ENCODE results near the gene RAD1.

RAD1 gene

DNA sequence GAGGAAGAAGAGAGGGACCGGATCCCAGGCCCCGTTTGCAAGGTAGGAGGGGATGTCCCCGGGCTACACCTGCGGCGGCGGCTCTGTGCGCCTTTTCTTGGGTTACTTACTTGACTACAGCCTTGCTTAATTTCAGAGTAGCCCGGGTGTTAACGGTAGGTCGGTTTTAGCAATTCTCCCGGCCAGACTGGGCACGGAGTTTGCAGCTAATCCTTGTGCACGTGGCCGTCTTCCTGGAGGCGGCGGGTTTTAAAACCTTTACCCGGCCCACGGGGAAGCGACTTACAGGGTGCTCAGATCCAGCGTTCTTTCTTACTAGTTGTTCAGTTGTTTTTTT, 520 bp upstream of the RAD1 start:
- no peak for DNase-seq

DNA sequence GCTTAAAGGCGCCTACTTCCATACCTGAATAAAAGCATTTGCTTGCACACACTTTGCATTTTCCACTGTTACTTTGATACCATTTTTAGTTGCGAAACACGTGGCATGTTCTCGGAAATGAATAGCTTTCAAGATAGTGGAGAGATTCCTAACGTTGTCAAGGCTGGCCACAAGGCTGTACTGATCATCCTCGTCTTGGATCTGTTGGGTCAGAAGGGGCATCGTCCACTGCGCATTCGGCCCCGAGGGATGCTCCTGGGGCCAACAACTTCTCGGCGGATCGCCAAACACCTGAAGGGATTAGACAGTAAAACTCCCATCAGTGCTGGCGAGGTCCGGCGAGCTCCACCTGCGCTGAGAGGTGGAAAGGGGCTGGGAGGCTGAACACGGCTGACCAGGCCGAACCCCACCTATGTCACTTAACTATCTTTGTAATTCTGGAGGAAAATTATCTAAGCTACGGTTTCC, 599 bp downstream of the RAD1 start:
- DNase-seq: peak; percentile 46

DNA sequence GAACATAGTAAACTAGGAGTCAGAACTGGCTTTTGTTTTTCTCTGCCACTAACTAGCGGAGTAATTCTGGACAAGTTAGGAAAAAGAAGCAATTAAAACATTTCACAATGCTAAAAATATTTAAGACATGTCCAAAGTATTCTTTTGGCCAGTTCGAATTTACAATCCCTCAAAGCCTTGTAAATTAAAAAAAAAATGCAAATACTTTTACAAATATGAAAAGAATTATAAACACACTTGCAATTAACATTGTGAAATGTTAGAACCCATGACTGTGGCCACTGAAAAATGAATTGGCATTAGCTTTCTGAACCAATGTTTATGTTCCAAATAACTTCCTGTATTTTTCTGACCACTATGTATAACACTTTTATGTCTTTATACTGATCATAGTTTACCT, 2.2 kb downstream of the RAD1 start:
- peak; percentile 75 for DNase-seq

DNA sequence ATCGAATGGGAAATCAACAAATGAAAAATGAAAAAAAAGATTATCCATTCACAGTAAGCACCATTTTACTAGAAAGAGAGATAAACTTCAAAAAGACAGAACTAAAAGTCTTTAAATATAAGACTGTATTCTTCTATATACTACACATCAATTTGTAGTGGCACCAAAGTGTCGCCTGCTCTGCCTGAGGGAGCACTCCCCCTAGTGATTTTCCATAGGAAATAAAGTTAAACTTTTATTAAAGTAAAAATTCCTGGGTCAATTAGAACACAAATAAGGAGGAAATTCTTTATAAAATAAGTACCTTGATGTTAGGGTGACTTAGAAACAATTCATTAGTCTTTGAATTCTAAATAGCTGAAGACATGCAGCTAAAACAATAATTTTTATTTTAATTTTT, 9.7 kb downstream of the RAD1 start:
- DNase-seq: no peak

DNA sequence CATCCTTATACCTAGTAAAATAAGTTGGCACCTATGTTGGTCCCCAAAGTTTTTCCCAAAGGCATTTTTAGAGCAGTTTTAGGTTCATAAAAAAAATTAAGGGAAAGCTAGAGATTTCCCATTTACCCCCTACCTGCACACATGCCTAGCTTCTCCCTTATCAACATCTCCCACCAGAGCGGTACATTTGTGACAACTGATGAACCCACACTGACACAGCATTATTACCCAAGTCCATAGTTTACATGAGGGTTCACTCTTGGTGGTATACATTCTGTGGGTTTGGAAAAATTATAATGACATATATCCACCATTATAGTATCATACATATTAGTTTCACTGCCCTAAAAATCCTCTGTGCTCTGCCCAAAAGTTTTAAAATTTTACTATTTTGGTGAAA, 12.0 kb downstream of the RAD1 start:
- DNase-seq: no peak

DNA sequence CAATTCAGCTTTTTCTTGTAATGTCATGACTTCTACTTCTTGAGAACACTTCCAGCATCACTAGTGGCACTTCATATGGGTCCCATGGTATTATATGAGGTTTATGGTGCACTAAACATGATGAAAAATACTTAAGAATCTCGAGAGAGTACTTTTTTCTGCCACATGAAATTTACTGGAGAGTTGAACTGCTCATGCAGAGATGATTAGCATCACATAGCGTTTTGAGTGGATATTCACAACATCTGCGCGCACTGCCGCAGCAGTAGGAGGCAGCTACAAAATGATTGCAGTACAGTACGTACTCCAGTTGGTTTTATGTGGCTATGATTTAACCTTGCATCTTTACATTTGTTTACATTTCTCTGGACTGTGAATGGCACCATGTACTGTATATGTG, 14.7 kb downstream of the RAD1 start:
- DNase-seq: no peak

DNA sequence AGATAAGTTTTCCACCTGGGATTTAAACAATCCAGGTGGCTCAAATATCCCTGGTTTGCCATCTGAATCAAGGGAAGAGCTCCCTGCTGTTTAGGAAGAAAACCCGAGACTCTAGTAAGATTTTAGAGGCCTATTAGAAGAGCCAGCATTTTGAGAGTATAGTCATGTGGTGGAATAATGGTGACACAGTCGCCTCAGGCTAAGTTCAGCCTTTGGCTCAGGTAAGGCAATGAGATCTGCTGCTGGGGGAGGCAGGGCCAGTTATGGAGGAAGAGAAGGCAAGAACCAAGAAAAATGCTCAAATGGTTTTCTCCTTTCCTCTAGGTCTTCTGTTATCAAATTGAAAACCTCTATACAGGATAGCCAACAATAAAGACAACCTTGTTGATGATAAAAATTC, 16.2 kb downstream of the RAD1 start:
- DNase-seq: no peak

DNA sequence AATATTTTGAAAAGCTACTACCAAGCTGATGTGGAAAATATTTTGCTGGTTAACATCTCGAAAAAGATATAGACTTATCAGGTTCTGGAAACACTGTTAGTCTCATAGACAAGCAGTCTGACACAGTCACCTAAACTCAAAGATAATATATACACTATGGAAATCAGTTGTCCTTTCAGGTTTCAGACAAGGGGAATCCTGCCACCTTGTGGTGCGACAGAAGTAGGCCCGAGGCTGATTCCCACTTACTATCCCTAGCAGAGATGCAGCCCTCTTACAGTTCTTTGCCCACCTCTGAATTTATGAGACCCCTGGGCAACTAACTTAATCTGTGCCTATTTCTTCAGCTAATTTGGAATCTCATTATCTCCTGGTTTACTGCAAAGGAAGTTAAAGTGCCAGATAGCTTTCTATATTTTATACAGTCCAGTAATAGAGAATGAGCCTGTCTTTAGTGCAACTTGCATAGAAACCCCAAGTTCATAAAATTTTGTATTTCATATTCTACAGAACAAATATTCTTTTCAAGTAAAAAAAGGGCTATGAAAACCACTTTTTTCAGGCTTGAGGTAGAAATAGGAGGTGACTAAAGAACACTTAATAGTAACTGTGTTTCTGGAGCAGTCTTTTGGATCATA, 16.9 kb downstream of the RAD1 start:
- peak; percentile 75 for DNase-seq

DNA sequence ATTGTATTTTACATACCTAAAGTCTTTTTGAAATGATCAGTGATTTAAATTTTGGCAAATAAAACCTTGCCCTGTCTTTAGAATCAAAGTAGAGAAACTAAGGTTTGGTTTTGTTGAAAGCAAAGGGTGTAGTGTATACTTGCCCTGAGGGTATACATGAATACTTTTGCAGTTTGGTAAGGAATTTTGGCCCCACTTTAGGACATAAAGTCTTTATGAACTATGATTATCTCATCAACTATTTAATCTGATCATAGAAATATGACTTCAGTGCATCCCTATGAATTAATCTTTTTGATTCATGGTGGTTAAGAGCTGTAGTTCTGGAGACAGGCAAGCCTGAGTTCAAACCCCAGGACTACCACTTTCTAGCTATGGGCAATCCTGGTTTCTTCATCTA, 17.7 kb downstream of the RAD1 start:
- peak; percentile 69 for DNase-seq

DNA sequence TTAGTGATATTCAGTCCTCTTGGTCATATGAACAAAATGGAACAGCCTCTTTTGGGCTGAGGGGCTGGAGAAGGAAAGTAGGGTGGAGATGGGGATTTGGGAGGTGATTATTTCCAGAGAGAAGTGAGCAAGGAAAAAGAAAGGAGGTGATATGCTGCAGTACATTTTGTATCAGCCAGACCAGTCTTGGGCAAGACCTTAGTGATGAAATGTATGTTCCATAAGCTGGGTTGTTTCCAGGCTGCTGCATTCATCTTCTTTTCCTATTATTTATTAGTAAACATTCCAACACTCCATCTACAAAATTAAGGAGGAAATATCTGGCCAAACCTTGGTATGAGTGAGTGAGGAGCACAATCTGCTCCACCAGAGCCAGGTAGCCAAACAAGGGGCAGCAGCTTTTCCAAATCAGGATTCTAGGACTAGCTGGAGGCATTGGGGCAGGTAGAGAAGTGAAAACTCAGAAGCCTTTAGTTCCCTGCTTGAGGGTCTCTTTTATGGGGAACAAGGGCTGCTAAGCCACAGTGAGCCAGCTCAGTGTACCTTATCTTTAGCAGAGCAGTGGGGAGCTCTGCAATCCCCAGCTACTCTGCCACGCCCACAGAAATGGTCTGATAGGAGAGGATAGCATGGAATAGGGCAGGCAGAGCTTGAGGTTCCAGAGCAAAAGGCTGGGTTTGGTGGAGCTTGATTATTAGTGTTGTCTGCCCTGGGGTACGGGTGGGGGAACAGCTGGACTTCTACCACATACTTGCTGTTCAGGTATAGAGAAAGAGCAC, 19.5 kb downstream of the RAD1 start:
- no peak for DNase-seq

DNA sequence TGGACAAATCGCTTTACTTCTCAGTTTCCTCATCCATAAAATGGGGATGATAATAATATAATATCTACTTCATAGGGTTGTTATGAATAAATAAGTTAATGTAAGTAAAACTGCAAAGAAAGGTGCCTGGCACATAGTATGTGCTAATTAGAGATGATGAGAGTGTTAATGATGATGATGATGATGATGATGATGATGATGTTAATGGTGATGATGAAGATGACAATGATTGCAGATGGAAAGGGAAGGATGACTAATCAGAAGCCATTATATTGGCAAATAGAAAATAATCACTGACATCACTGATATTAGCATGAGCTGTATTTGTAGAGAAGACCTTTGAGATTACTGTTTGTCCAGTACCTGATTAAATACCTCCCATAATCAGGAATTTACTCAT, 20.6 kb downstream of the RAD1 start:
- no peak for DNase-seq

DNA sequence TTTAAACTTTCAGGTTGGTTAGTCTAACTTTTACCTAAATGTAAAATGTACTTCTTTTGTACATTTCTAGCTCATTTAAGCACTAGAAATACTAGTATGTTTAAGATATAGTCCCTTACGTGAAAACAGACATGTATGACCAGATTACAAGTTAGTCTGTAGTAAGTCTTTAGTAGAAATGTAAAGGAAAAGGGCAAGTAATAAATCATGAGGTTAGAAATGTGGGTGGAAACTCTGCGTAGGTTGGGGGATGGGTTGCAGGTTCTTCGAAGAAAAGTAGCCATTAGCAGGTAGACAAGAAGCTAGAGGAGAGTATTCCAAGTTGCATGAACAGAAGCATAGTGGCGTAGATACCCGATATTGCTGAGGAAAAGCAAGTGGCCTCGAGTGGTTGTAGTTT, 22.9 kb downstream of the RAD1 start:
- no peak for DNase-seq

DNA sequence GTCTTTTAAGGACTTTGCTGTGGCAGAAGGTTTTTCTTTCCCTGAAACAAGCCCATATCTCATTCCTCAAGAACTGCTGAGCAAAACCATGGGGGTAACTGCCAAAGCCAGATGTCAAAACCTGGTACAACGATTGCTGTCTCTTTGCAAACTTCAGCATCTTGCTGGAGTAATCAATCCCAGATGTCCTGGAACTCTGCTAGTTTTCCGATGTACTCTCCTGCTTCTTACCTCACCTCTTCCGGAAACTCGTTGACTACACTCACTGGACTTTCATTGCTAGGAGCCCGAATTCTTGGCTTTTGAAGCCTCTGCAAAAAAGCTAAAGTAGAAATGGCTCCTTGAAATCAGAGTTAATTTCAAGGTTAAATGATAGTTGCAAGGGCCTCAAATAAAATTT, 23.3 kb downstream of the RAD1 start:
- peak; percentile 81 for DNase-seq

DNA sequence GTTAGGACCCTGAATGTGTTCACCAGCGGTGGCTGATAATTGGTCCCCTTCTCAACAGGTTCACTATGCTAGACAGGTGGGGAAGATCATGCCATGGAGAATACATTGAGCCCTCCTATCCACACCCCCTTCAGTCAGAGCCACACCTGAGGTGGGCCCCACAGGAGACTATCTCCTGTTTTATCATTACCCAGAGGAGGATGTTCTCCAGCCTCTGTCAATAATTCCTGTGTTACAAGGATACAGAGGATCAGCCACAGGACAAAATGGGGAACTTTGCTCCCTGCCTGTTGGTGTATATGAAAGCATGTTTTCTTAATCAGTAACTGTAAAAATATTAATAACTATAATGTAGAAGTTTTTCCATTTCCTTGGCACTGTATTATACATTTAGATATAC, 25.9 kb downstream of the RAD1 start:
- DNase-seq: no peak

DNA sequence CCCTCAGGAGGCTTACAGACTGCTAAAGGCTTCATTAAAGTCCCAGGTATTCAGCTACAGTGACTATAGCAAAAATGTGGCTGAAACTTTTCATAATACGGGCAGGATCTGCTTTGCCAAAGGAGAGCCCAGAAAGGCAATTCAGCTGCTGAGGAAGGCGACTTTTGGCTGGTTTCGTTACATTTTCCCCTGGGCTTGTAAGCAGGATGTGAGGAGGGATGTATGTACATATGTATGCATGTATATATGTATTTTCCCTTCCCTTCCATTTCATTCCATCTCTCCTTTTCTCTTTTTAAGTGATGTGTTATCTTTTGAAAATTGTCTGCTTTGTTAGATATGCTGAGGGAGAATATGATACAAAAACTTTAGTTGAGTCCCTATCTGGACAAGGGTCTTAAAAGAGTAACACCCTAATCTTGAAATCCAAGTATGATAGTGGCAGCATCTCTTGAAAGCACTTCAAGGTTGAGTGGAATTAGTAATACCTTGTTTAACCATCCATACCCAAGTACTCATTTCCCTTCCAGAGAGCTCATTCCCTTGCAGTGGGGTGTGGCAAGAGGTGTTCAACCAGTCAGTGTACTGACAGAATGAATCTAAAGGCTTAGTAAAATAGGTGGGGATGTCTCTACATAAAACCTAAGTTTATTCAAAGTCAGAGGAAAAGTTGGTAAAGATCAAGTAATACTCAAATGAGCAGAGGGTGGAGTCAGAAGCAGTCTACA, 28.7 kb downstream of the RAD1 start:
- DNase-seq: no peak

DNA sequence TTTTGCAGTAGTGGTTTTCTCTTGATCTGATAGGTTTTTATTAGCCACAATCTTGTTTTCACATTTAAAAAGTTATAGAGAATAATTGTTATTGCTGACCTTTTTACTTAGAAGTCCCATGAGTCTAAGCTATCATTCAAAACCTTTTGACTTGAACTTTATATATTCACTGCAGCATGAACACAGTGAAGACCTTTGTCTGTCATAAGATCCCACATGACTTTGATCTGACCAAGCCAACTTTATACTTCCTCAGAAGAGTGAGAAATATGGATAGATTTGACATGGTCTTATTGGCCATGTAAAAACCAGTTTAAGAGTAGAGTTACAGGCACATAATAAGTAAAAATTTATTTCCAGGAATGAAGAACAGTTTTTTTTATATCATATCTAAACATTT, 34.1 kb downstream of the RAD1 start:
- DNase-seq: no peak

DNA sequence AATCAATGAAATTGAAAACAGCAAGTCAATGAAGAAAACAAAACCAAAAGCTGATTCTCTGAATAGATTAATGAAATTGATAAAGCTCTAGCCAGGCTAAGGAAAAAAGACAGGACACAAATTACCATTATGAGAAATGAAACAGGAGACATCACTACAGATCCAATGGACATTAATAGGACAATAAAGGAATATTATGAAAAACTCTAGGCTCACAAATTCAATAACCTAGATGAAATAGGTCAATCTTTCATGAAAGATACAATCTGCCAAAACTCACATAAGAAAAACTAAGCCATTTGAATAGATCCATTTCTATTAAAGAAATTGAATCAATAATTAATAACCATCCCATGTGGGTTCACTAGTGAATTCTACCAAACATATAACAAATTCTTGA, 39.0 kb downstream of the RAD1 start:
- no peak for DNase-seq

DNA sequence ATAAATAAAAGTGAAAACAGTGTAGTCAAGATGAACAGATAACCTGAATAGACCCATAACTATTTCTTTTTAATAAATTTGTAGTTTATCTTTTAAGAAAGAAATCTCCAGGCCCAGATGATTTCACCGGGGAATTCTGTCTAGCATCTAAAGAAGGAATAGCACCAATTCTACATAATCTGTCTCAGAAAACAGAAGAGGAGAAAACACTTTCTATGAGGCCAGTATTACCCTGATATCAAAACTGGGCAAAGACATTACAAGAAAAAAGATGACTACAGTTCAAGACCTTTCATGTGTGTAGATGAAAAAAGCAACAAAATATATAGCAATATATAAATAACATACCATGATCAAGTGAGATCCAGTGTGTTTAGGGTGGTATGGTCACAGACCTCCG, 44.9 kb downstream of the RAD1 start:
- no peak for DNase-seq

DNA sequence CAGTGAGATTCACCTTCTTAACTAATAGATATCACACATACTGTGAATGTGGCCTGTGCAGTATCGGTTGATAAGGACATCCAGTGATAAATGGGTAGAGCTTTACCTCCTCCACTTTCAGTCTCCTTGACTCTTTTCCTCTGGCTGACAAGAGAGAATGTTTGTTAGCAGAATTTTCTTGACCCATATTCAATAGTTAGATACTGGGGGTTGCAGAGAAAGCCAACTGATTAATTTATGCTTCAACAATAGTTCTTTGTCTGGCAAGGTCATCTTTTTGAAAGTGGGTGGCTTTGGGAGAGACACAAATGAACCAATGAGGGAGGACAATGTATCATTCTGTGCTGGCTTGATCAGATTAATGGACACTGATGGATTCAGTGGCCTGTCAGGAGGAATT, 46.0 kb downstream of the RAD1 start:
- DNase-seq: no peak

DNA sequence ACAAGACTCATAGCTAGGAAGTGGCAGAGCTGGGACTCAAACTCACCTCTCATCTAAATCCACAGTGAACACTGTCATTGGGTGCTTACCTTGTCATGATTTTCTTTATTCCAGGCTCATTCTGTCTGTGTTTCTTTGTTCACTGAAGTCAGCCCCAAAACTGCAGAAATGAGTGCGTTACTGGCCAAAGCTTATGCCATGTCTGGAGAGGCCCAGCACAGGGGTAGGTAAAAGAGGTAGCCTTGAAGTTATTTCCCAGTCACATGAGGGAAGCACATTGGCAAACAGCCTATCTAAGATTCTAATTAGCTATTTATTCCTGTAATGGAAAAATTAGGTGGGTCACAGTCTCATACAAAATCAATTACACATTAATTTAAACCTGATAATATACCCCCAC, 46.5 kb downstream of the RAD1 start:
- DNase-seq: no peak

DNA sequence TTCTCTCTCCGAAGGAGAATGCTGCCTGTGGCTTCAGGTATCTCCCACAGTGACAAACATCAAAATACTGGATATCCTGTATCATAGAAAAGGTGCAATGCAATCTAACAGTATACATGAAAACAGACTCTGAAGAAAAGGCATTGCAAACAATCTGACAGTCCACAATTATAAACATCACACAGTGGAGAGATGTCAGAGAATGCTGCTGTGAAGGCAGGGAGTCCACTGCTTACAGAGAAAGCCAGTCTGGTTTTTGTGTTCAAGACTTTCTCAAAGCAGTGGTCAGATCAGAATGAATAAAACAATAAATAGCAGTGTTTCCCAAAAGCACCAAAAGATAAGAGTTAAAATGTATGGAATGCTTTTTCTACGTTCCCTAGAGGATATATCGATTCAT, 47.6 kb downstream of the RAD1 start:
- DNase-seq: no peak

DNA sequence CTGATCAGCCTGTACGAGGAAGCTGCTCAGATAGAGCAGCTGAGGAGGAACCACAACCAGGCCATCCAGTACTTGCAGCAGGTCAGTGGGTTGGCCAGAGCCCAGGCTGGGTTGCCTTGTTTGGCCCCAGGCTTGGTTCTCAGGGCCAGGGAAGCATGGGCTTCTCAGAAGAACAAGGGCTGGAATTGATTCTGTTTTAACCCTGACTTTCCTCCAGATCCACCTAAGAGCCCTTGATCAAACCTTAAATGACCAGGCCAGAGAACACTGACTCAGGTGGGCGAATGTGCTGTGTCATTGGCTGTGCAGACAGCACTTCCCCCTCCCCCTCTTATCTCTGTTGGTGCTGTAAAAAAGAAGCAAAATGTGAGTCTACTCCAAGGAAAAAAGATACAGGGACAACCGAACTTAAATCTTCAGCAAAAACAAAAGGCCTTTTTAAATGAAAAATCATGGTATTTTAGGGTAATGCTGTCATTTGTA, 48.3 kb downstream of the RAD1 start:
- no peak for DNase-seq

DNA sequence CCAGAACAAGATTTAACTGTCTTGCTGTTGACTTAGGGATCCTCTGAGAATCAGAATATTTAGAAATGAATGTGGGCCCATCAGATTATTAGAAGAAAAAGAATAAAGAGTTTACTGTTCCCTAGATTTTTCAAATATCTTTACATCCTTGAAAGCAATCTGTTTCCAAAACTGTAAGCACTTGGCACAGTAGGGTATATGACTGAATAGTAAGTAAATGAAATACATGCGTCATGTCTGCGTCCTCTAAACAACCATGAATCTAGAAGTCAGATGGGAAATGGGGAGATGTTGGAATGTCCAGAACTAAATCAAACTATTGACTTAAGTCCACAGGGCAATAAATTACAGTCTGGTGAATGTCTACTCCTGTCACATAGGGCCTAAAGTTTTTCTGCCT, 50.2 kb downstream of the RAD1 start:
- no peak for DNase-seq

DNA sequence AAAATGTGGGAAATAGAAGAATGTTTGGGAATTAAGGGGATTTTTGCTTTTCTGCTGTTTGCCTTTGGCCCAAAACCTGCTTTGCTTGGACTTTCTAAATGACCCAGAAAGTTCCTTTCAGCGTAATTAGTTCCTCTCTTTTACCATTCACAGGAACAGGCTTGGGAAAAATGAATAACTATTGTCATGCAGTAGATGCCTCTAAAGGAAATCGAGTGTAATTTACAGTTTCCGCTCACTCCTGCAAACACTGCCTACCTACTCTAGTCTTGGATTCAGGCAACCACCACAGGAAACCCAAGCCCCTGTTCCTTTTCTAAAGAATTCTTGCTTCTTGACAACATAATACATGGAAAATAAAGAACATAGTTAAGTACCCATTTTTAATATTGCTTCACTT, 51.4 kb downstream of the RAD1 start:
- DNase-seq: no peak

All from EL (cell line).